CD4-positive, alpha-beta T cell treated with Interleukin-10 for 1 hour (primary cell): Measurements from ENCODE around the gene SCYL1.

Experiments
- DNase-seq: peaks from one replicate; pipeline ENCODE4 v3.0.0-alpha.2; 2020

SCYL1 gene

DNA sequence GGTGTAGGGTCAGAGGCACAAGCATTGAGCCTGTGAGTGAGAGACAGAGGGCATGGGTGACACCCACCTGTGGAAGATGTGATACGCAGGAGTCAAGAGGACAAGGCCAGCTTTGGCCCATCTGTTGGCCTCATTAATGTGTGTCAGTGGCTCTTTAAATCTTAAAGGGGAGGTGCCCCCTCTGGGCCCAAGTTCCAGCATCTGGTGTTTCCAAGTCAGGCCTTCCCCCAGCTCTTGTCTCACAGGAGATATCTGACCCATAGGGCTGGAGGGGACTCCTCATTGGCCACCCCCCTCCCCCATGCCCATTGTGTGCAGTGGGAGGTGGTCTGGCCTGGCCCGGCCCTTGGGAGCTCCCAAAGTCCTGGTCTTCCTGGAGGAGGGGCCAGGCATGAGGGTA is 61.8 kb downstream of the SCYL1 start:
- no peak for DNase-seq
